Activated T-cell treated with anti-CD3 and anti-CD28 coated beads for 1 hour (primary cell): ENCODE results near the gene MUC5B.

Experiments
- DNase-seq: peaks from one replicate; pipeline ENCODE4 v3.0.0-alpha.2; 2020; ENCODE audit warnings: low read depth

The MUC5B gene

GRCh38 chr11:1285876-1286275 is 63.0 kb downstream of the MUC5B start:
- no peak for DNase-seq

- no peak for DNase-seq
Measured at GRCh38 chr11:1287928-1288327, 65.1 kb downstream of the MUC5B start.

- no peak for DNase-seq
Measured at GRCh38 chr11:1288426-1289151, 65.7 kb downstream of the MUC5B start.

GRCh38 chr11:1289211-1289935 is 66.5 kb downstream of the MUC5B start:
- DNase-seq, result no peak

GRCh38 chr11:1290052-1291040 is 67.5 kb downstream of the MUC5B start:
- no peak for DNase-seq

- no peak for DNase-seq
Measured at GRCh38 chr11:1291295-1292017, 68.6 kb downstream of the MUC5B start.

GRCh38 chr11:1292018-1292643 is 69.3 kb downstream of the MUC5B start:
- no peak for DNase-seq

GRCh38 chr11:1292644-1293618 is 70.1 kb downstream of the MUC5B start:
- no peak for DNase-seq

- DNase-seq, result no peak
Measured at GRCh38 chr11:1293619-1294015, 70.8 kb downstream of the MUC5B start.

- no peak for DNase-seq
Measured at GRCh38 chr11:1295086-1295485, 72.2 kb downstream of the MUC5B start.

- no peak for DNase-seq
Measured at GRCh38 chr11:1295591-1295990, 72.7 kb downstream of the MUC5B start.

GRCh38 chr11:1296287-1296686 is 73.4 kb downstream of the MUC5B start:
- DNase-seq, result no peak

GRCh38 chr11:1297011-1297575 is 74.2 kb downstream of the MUC5B start:
- DNase-seq, result no peak

GRCh38 chr11:1297576-1298473 is 75.0 kb downstream of the MUC5B start:
- DNase-seq, result no peak

- DNase-seq, result no peak
Measured at GRCh38 chr11:1298695-1299492, 76.0 kb downstream of the MUC5B start.

GRCh38 chr11:1299621-1300020 is 76.8 kb downstream of the MUC5B start:
- no peak for DNase-seq

- no peak for DNase-seq
Measured at GRCh38 chr11:1300121-1300520, 77.3 kb downstream of the MUC5B start.
